CD4-positive, CD25-positive, alpha-beta regulatory T cell (primary cell): ENCODE results near the gene MIA. TPM values are rescaled to one million over a fixed set of nuclear protein-coding genes. Genes with fewer than 3 reads are reported as not detected.

Experiments used
- ATAC-seq, 2 donors: fragments of 150-1000 bp; cut with Tn5 transposase; one replicate each; pipeline ENCODE4 v1.10.0; 2021; ENCODE audit warnings: low read depth in 2 of 2, moderate number of reproducible peaks in 2 of 2, moderate library complexity in 1 of 2
- DNase-seq, 3 donors: peaks; one replicate each; pipeline versions ENCODE4 v3.0.0 to v3.0.0-alpha.2; 2012 to 2022; ENCODE audit warnings: mixed read lengths in 1 of 3
- H3K27ac ChIP-seq: one replicate; pipeline ENCODE4 v1.7.0; 2013; ENCODE audit warnings: mild to moderate bottlenecking, low read length; ENCODE audit not compliant: insufficient read depth, poor library complexity, severe bottlenecking
- H3K27me3 ChIP-seq: one replicate; pipeline ENCODE4 v1.7.0; 2013; ENCODE audit warnings: low read length; ENCODE audit not compliant: control insufficient read depth, insufficient read depth
- H3K36me3 ChIP-seq: one replicate; pipeline ENCODE4 v1.7.0; 2013; ENCODE audit warnings: mild to moderate bottlenecking, low read length, moderate library complexity; ENCODE audit not compliant: control insufficient read depth, insufficient read depth
- H3K4me1 ChIP-seq: 2 replicates; pipeline ENCODE4 v1.7.0; 2013; ENCODE audit warnings: mild to moderate bottlenecking, low read length; ENCODE audit not compliant: insufficient read depth, control insufficient read depth, poor library complexity, severe bottlenecking
- H3K4me3 ChIP-seq: one replicate; pipeline ENCODE4 v1.7.0; 2013; ENCODE audit warnings: low read depth, mild to moderate bottlenecking, low read length, moderate library complexity
- H3K9me3 ChIP-seq, 2 experiments: 1 replicate in 1 of 2; 2 replicates in 1 of 2; pipeline ENCODE4 v1.7.0; 2013; ENCODE audit warnings: low read length in 2 of 2, mild to moderate bottlenecking in 1 of 2, moderate library complexity in 1 of 2; ENCODE audit not compliant: control insufficient read depth in 2 of 2
- H3K27ac Mint-ChIP-seq, 3 donors: one replicate each; pipeline ENCODE4 v1.8.0; 2020 to 2022; ENCODE audit warnings: mild to moderate bottlenecking in 3 of 3, mixed read lengths in 3 of 3, moderate library complexity in 2 of 3
- H3K27me3 Mint-ChIP-seq: one replicate; pipeline ENCODE4 v1.8.0; 2022; ENCODE audit warnings: mild to moderate bottlenecking, mixed read lengths
- H3K36me3 Mint-ChIP-seq: one replicate; pipeline ENCODE4 v1.8.0; 2020; ENCODE audit warnings: mixed read lengths
- H3K4me1 Mint-ChIP-seq, 4 donors: one replicate each; pipeline ENCODE4 v1.8.0; 2020 to 2022; ENCODE audit warnings: mixed read lengths in 4 of 4, mild to moderate bottlenecking in 1 of 4
- H3K4me3 Mint-ChIP-seq, 4 donors: one replicate each; pipeline ENCODE4 v1.8.0; 2020 to 2022; ENCODE audit warnings: mild to moderate bottlenecking in 4 of 4, mixed read lengths in 4 of 4, moderate library complexity in 3 of 4
- H3K9me3 Mint-ChIP-seq, 7 donors: one replicate each; pipeline ENCODE4 v1.8.0; 2020 to 2022; ENCODE audit warnings: mixed read lengths in 7 of 7, mild to moderate bottlenecking in 3 of 7, moderate library complexity in 2 of 7
- polyA plus RNA-seq, 4 donors: library from polyadenylated mRNA; unstranded; fragments of 300-500 nt; fragmentation: Illumina TruSeq; gene quantifications; one replicate each; pipeline ENCODE4 v1.2.3, GENCODE V29; 2021
- total RNA-seq: library from RNA; stranded (reverse); gene quantifications from one replicate; pipeline ENCODE4 v1.2.3, GENCODE V29; 2022

Gene MIA
- total and polyA plus RNA-seq, 5 donors from 2014 or later: not detected

- H3K9me3 Mint-ChIP-seq: peaks cover 0 to 1% (median 0%) of the 10 kb centered on the region in 7 donors
- H3K27ac Mint-ChIP-seq: peak overlapping the region; percentile 89 to 99 (median 98)
- ATAC-seq: no peak
- H3K4me1 Mint-ChIP-seq: peaks cover 13 to 87% (median 64%) of the 10 kb centered on the region in 4 donors
- Histone ChIP-seq H3K9me3 (no peaks in the 10 kb centered on the region), H3K4me1 (peaks cover 89% of the 10 kb centered on the region), H3K27me3 (no peaks in the 10 kb centered on the region), H3K4me3 (peak overlapping the region; percentile 67), H3K36me3 (peaks cover 20% of the 10 kb centered on the region), H3K27ac (peak overlapping the region; percentile 88)
- H3K27me3 Mint-ChIP-seq: no peaks in the 10 kb centered on the region
- H3K4me3 Mint-ChIP-seq: peak overlapping the region; percentile 88 to 96 (median 92)
- DNase-seq: no peak
- H3K36me3 Mint-ChIP-seq: peaks cover 21% of the 10 kb centered on the region
These were observed 28.0 kb downstream of the MIA start for GRCh38 chr19:40803170-40803856.

- Histone ChIP-seq H3K27me3 (no peaks in the 10 kb centered on the region), H3K27ac (peak overlapping the region; percentile 88), H3K4me3 (peak overlapping the region; percentile 67), H3K9me3 (no peaks in the 10 kb centered on the region), H3K4me1 (peaks cover 89% of the 10 kb centered on the region), H3K36me3 (peaks cover 27% of the 10 kb centered on the region)
- Mint-ChIP-seq H3K4me3 (peak overlapping the region; percentile 88 to 96 (median 92)), H3K4me1 (peaks cover 9 to 87% (median 60%) of the 10 kb centered on the region in 4 donors), H3K27ac (peak overlapping the region; percentile 97 to 99 (median 98)), H3K9me3 (peaks cover 0 to 2% (median 0%) of the 10 kb centered on the region in 7 donors), H3K36me3 (peaks cover 21% of the 10 kb centered on the region), H3K27me3 (no peaks in the 10 kb centered on the region)
- ATAC-seq (peak; percentile 70 to 76), DNase-seq (peak; percentile 57 to 96 (median 83))
These were observed 28.8 kb downstream of the MIA start for GRCh38 chr19:40803857-40804782.

- H3K27ac Mint-ChIP-seq: peak overlapping the region; percentile 97 to 99 (median 98)
- Histone ChIP-seq H3K27ac (peak overlapping the region; percentile 88), H3K36me3 (peaks cover 33% of the 10 kb centered on the region), H3K27me3 (no peaks in the 10 kb centered on the region), H3K4me1 (peaks cover 85% of the 10 kb centered on the region), H3K4me3 (peak overlapping the region; percentile 67), H3K9me3 (no peaks in the 10 kb centered on the region)
- no peak for DNase-seq
- peaks cover 21% of the 10 kb centered on the region for H3K36me3 Mint-ChIP-seq
- no peaks in the 10 kb centered on the region for H3K27me3 Mint-ChIP-seq
- ATAC-seq: no peak
- peaks cover 9 to 88% (median 60%) of the 10 kb centered on the region in 4 donors for H3K4me1 Mint-ChIP-seq
- peak overlapping the region; percentile 51 to 96 (median 90) for H3K4me3 Mint-ChIP-seq
- H3K9me3 Mint-ChIP-seq: peaks cover 0 to 2% (median 0%) of the 10 kb centered on the region in 7 donors
These were observed 29.5 kb downstream of the MIA start for GRCh38 chr19:40804783-40805242.

- ATAC-seq (no peak), DNase-seq (peak in 1 of 3 donors; percentile 73)
- H3K27ac ChIP-seq: peak overlapping the region; percentile 88
- H3K4me1 ChIP-seq: peaks cover 83% of the 10 kb centered on the region
- peaks cover 2% of the 10 kb centered on the region for H3K27me3 Mint-ChIP-seq
- peaks cover 18% of the 10 kb centered on the region for H3K36me3 Mint-ChIP-seq
- H3K4me3 ChIP-seq: peak overlapping the region; percentile 67
- H3K4me3 Mint-ChIP-seq: peak overlapping the region; percentile 32 to 96 (median 90)
- H3K9me3 ChIP-seq: no peaks in the 10 kb centered on the region
- H3K27me3 ChIP-seq: no peaks in the 10 kb centered on the region
- peak overlapping the region; percentile 97 to 99 (median 98) for H3K27ac Mint-ChIP-seq
- peaks cover 9 to 88% (median 60%) of the 10 kb centered on the region in 4 donors for H3K4me1 Mint-ChIP-seq
- peaks cover 33% of the 10 kb centered on the region for H3K36me3 ChIP-seq
- peaks cover 0 to 2% (median 0%) of the 10 kb centered on the region in 7 donors for H3K9me3 Mint-ChIP-seq
These were observed 30.0 kb downstream of the MIA start for GRCh38 chr19:40805258-40805868.

GRCh38 chr19:40806423-40807146 is 31.3 kb downstream of the MIA start:
- peak overlapping the region; percentile 81 to 96 (median 86) for H3K4me3 Mint-ChIP-seq
- no peaks in the 10 kb centered on the region for H3K9me3 ChIP-seq
- H3K36me3 Mint-ChIP-seq: peaks cover 17% of the 10 kb centered on the region
- peaks cover 82% of the 10 kb centered on the region for H3K4me1 ChIP-seq
- peak overlapping the region; percentile 97 to 99 (median 98) for H3K27ac Mint-ChIP-seq
- ATAC-seq: peak; percentile 40 to 52
- DNase-seq: peak; percentile 71 to 86 (median 76)
- H3K36me3 ChIP-seq: peaks cover 30% of the 10 kb centered on the region
- H3K27ac ChIP-seq: peak overlapping the region; percentile 88
- H3K4me1 Mint-ChIP-seq: peaks cover 15 to 87% (median 66%) of the 10 kb centered on the region in 4 donors
- no peaks in the 10 kb centered on the region for H3K27me3 ChIP-seq
- H3K4me3 ChIP-seq: peak overlapping the region; percentile 67
- peaks cover 9% of the 10 kb centered on the region for H3K27me3 Mint-ChIP-seq
- H3K9me3 Mint-ChIP-seq: peaks cover 0 to 2% (median 0%) of the 10 kb centered on the region in 7 donors

GRCh38 chr19:40807147-40808020 is 32.1 kb downstream of the MIA start:
- peaks cover 15 to 85% (median 65%) of the 10 kb centered on the region in 4 donors for H3K4me1 Mint-ChIP-seq
- H3K4me1 ChIP-seq: peaks cover 76% of the 10 kb centered on the region
- H3K4me3 Mint-ChIP-seq: peak overlapping the region; percentile 81 to 96 (median 86)
- peak overlapping the region; percentile 97 to 99 (median 98) for H3K27ac Mint-ChIP-seq
- no peaks in the 10 kb centered on the region for H3K27me3 ChIP-seq
- peak overlapping the region; percentile 88 for H3K27ac ChIP-seq
- peaks cover 28% of the 10 kb centered on the region for H3K36me3 ChIP-seq
- H3K9me3 Mint-ChIP-seq: peaks cover 0 to 2% (median 0%) of the 10 kb centered on the region in 7 donors
- DNase-seq (no peak), ATAC-seq (no peak)
- peaks cover 14% of the 10 kb centered on the region for H3K27me3 Mint-ChIP-seq
- H3K9me3 ChIP-seq: no peaks in the 10 kb centered on the region
- H3K36me3 Mint-ChIP-seq: peaks cover 9% of the 10 kb centered on the region
- no peak overlapping the region for H3K4me3 ChIP-seq
